ENCODE data around the gene POLR1D. TPM values are rescaled to one million over a fixed set of nuclear protein-coding genes. Genes with fewer than 3 reads are reported as not detected.

POLR1D gene
- total and polyA plus RNA-seq, 2 experiments from 2014 or later = 177 to 197 TPM

DNA sequence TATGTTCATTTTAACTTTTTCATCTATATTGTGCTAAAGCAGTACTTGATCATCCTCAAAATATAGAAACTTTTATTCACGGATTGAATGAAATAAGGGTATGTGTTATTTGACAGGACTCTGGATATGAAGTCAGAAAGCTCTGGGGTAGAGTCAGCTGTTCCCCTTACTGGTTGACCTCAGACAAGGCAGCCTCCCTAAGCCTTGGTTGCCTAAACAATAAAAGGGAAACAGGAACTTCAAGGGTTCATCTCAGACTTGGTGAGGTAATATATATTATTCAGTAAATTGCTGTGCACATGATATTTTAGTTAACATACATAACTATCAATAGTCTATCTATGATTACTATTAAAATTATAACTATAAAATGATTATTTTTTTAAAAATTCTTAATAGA, 13.6 kb downstream of the POLR1D start:
- no peak overlapping the region for H3K4me3 Mint-ChIP-seq
- Histone ChIP-seq H3K9me2 (ENCODE audit: insufficient read depth) (no peaks in the 10 kb centered on the region), H4K20me1 (replicated peaks; ENCODE audit: insufficient read depth) (peaks cover 12% of the 10 kb centered on the region), H3K4me2 (no peak overlapping the region), H3K27ac (ENCODE audit: low read depth) (no peak overlapping the region), H3K4me1 (ENCODE audit: insufficient read depth) (no peaks in the 10 kb centered on the region), H3F3A (replicated peaks; ENCODE audit: low read depth) (no peaks in the 10 kb centered on the region), H2AFZ (no peak overlapping the region), H3K79me2 (replicated peaks; ENCODE audit: insufficient read depth) (peaks cover 82% of the 10 kb centered on the region), H3K36me3 (ENCODE audit: insufficient read depth) (no peaks in the 10 kb centered on the region; the same call in 1 of the 2 replicates), H3K27me3 (ENCODE audit: insufficient read depth) (no peaks in the 10 kb centered on the region), H3K4me3 (no peak overlapping the region)
- no peak overlapping the region for H3K27ac Mint-ChIP-seq
- H3K4me1 Mint-ChIP-seq = peaks cover 6% of the 10 kb centered on the region; the same call in 1 of the 3 replicates
- TF ChIP-seq, protein P1, sequence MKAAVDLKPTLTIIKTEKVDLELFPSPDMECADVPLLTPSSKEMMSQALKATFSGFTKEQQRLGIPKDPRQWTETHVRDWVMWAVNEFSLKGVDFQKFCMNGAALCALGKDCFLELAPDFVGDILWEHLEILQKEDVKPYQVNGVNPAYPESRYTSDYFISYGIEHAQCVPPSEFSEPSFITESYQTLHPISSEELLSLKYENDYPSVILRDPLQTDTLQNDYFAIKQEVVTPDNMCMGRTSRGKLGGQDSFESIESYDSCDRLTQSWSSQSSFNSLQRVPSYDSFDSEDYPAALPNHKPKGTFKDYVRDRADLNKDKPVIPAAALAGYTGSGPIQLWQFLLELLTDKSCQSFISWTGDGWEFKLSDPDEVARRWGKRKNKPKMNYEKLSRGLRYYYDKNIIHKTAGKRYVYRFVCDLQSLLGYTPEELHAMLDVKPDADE (IDR thresholded peaks at IDR 0.05) = no peak
- TF ChIP-seq ZNF331 (CRISPR knock-in tag; IDR thresholded peaks at IDR 0.05; ENCODE audit: low read depth) (no peak), CREB1 (CRISPR knock-in tag; IDR thresholded peaks at IDR 0.05; ENCODE audit: low read depth) (no peak), STAT1 (IDR thresholded peaks at IDR 0.05; ENCODE audit: unreplicated experiment) (no peak), EZH2phosphoT487 (IDR thresholded peaks at IDR 0.05; ENCODE audit: unreplicated experiment) (no peak), POLR2AphosphoS5 (IDR thresholded peaks at IDR 0.05; ENCODE audit: low read depth) (no peak), NANOG (IDR thresholded peaks at IDR 0.05; ENCODE audit: borderline replicate concordance) (no peak), ZNF114 (CRISPR knock-in tag; IDR thresholded peaks at IDR 0.05) (no peak), CTCF (conservative IDR thresholded peaks at IDR 0.05; ENCODE audit: low read depth in 2 of 2) (no peak), ZNF462 (CRISPR knock-in tag; IDR thresholded peaks at IDR 0.05) (no peak), EZH2 (IDR thresholded peaks at IDR 0.05; ENCODE audit: low read depth, unreplicated experiment) (no peak), JUNB (IDR thresholded peaks at IDR 0.05; ENCODE audit: unreplicated experiment) (no peak)
- TF ChIP-seq, protein P2, sequence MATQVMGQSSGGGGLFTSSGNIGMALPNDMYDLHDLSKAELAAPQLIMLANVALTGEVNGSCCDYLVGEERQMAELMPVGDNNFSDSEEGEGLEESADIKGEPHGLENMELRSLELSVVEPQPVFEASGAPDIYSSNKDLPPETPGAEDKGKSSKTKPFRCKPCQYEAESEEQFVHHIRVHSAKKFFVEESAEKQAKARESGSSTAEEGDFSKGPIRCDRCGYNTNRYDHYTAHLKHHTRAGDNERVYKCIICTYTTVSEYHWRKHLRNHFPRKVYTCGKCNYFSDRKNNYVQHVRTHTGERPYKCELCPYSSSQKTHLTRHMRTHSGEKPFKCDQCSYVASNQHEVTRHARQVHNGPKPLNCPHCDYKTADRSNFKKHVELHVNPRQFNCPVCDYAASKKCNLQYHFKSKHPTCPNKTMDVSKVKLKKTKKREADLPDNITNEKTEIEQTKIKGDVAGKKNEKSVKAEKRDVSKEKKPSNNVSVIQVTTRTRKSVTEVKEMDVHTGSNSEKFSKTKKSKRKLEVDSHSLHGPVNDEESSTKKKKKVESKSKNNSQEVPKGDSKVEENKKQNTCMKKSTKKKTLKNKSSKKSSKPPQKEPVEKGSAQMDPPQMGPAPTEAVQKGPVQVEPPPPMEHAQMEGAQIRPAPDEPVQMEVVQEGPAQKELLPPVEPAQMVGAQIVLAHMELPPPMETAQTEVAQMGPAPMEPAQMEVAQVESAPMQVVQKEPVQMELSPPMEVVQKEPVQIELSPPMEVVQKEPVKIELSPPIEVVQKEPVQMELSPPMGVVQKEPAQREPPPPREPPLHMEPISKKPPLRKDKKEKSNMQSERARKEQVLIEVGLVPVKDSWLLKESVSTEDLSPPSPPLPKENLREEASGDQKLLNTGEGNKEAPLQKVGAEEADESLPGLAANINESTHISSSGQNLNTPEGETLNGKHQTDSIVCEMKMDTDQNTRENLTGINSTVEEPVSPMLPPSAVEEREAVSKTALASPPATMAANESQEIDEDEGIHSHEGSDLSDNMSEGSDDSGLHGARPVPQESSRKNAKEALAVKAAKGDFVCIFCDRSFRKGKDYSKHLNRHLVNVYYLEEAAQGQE (IDR thresholded peaks at IDR 0.05; ENCODE audit: unreplicated experiment) = no peak
- DNase-seq (ENCODE audit: low spot score) = no peak
- H3K9me3 Mint-ChIP-seq = no peaks in the 10 kb centered on the region
- no peak for ATAC-seq
- H3K36me3 Mint-ChIP-seq (ENCODE audit: low read depth) = no peaks in the 10 kb centered on the region
- no peaks in the 10 kb centered on the region for H3K27me3 Mint-ChIP-seq (ENCODE audit: insufficient read depth, low read depth, poor library complexity)

Data from GM23338 (cell line).